ENCODE data around the gene CEACAM7.
"Not testable (repeated sequence)": the region's sequence is repeated elsewhere in the genome, so short reads cannot be mapped to it uniquely, and the experiment has no call there.

The CEACAM7 gene

DNA sequence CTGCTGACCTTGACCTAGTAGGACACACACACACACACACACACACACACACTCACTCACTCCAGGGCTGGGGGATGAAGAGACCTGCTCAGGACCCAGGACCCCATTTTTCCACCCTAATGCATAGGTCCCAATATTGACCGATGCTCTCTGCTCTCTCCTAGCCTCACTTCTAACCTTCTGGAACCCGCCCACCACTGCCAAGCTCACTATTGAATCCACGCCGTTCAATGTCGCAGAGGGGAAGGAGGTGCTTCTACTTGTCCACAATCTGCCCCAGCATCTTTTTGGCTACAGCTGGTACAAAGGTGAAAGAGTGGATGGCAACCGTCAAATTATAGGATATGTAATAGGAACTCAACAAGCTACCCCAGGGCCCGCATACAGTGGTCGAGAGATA, 21.4 kb upstream of the CEACAM7 start:
- H3K36me3 ChIP-seq (ENCODE audit: control insufficient read depth in 1 of 2, insufficient read depth in 2 of 2, low read length in 2 of 2); H3K4me1 ChIP-seq (ENCODE audit: control insufficient read depth in 1 of 2, insufficient read depth in 2 of 2, low read length in 2 of 2); H3K4me3 ChIP-seq (ENCODE audit: low read depth in 1 of 2, low read length in 2 of 2); H3K27me3 ChIP-seq (ENCODE audit: control insufficient read depth in 1 of 2, insufficient read depth in 2 of 2, low read length in 2 of 2); H3K9me3 ChIP-seq (ENCODE audit: control insufficient read depth in 1 of 2, low read length in 2 of 2); H3K9ac ChIP-seq (ENCODE audit: low read depth in 1 of 2, low read length in 2 of 2); H3K27ac ChIP-seq (ENCODE audit: low read depth, low read length): not testable (repeated sequence)

DNA sequence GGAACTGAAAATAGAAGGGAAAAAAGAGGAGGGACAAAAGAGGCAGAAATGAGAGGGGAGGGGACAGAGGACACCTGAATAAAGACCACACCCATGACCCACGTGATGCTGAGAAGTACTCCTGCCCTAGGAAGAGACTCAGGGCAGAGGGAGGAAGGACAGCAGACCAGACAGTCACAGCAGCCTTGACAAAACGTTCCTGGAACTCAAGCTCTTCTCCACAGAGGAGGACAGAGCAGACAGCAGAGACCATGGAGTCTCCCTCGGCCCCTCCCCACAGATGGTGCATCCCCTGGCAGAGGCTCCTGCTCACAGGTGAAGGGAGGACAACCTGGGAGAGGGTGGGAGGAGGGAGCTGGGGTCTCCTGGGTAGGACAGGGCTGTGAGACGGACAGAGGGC, 20.4 kb upstream of the CEACAM7 start, which contains the start of gene CEACAM5:
Gene CEACAM5 (plus strand): TSS at position 146 of the 400 bp plus-strand sequence. CDS start 106 bp downstream, at position 252.
- Histone ChIP-seq H3K27ac (ENCODE audit: low read depth, low read length) (no peak within 1 kb of the TSS), H3K9me3 (ENCODE audit: control insufficient read depth in 1 of 2, low read length in 2 of 2) (no peaks in the 10 kb centered on the region), H3K4me1 (ENCODE audit: control insufficient read depth in 1 of 2, insufficient read depth in 2 of 2, low read length in 2 of 2) (no peaks in the 10 kb centered on the region), H3K4me3 (ENCODE audit: low read depth in 1 of 2, low read length in 2 of 2) (no peak within 1 kb of the TSS), H3K9ac (ENCODE audit: low read depth in 1 of 2, low read length in 2 of 2) (no peak within 1 kb of the TSS), H3K36me3 (ENCODE audit: control insufficient read depth in 1 of 2, insufficient read depth in 2 of 2, low read length in 2 of 2) (no peaks in the 10 kb centered on the region), H3K27me3 (ENCODE audit: control insufficient read depth in 1 of 2, insufficient read depth in 2 of 2, low read length in 2 of 2) (peaks cover 0 to 8% of the 10 kb centered on the region in 2 donors)

DNA sequence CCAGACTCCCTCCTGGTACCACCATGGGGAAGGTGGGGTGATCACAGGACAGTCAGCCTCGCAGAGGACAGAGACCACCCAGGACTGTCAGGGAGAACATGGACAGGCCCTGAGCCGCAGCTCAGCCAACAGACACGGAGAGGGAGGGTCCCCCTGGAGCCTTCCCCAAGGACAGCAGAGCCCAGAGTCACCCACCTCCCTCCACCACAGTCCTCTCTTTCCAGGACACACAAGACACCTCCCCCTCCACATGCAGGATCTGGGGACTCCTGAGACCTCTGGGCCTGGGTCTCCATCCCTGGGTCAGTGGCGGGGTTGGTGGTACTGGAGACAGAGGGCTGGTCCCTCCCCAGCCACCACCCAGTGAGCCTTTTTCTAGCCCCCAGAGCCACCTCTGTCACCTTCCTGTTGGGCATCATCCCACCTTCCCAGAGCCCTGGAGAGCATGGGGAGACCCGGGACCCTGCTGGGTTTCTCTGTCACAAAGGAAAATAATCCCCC, 19.9 kb upstream of the CEACAM7 start:
- Histone ChIP-seq H3K27me3 (ENCODE audit: control insufficient read depth in 1 of 2, insufficient read depth in 2 of 2, low read length in 2 of 2) (peaks cover 0 to 8% of the 10 kb centered on the region in 2 donors), H3K4me3 (ENCODE audit: low read depth in 1 of 2, low read length in 2 of 2) (no peak overlapping the region), H3K27ac (ENCODE audit: low read depth, low read length) (no peak overlapping the region), H3K9ac (ENCODE audit: low read depth in 1 of 2, low read length in 2 of 2) (no peak overlapping the region), H3K9me3 (ENCODE audit: control insufficient read depth in 1 of 2, low read length in 2 of 2) (no peaks in the 10 kb centered on the region), H3K4me1 (ENCODE audit: control insufficient read depth in 1 of 2, insufficient read depth in 2 of 2, low read length in 2 of 2) (no peaks in the 10 kb centered on the region), H3K36me3 (ENCODE audit: control insufficient read depth in 1 of 2, insufficient read depth in 2 of 2, low read length in 2 of 2) (no peaks in the 10 kb centered on the region)

DNA sequence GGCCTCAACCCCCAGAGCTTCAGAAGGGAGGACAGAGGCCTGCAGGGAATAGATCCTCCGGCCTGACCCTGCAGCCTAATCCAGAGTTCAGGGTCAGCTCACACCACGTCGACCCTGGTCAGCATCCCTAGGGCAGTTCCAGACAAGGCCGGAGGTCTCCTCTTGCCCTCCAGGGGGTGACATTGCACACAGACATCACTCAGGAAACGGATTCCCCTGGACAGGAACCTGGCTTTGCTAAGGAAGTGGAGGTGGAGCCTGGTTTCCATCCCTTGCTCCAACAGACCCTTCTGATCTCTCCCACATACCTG, 19.4 kb upstream of the CEACAM7 start:
- Histone ChIP-seq H3K27ac (ENCODE audit: low read depth, low read length) (no peak overlapping the region), H3K36me3 (ENCODE audit: control insufficient read depth in 1 of 2, insufficient read depth in 2 of 2, low read length in 2 of 2) (no peaks in the 10 kb centered on the region), H3K4me3 (ENCODE audit: low read depth in 1 of 2, low read length in 2 of 2) (no peak overlapping the region), H3K4me1 (ENCODE audit: control insufficient read depth in 1 of 2, insufficient read depth in 2 of 2, low read length in 2 of 2) (no peaks in the 10 kb centered on the region), H3K27me3 (ENCODE audit: control insufficient read depth in 1 of 2, insufficient read depth in 2 of 2, low read length in 2 of 2) (peaks cover 0 to 8% of the 10 kb centered on the region in 2 donors), H3K9ac (ENCODE audit: low read depth in 1 of 2, low read length in 2 of 2) (no peak overlapping the region), H3K9me3 (ENCODE audit: control insufficient read depth in 1 of 2, low read length in 2 of 2) (no peaks in the 10 kb centered on the region)

DNA sequence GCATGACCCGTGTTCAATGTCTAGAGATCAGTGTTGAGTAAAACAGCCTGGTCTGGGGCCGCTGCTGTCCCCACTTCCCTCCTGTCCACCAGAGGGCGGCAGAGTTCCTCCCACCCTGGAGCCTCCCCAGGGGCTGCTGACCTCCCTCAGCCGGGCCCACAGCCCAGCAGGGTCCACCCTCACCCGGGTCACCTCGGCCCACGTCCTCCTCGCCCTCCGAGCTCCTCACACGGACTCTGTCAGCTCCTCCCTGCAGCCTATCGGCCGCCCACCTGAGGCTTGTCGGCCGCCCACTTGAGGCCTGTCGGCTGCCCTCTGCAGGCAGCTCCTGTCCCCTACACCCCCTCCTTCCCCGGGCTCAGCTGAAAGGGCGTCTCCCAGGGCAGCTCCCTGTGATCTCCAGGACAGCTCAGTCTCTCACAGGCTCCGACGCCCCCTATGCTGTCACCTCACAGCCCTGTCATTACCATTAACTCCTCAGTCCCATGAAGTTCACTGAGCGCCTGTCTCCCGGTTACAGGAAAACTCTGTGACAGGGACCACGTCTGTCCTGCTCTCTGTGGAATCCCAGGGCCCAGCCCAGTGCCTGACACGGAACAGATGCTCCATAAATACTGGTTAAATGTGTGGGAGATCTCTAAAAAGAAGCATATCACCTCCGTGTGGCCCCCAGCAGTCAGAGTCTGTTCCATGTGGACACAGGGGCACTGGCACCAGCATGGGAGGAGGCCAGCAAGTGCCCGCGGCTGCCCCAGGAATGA, 18.9 kb upstream of the CEACAM7 start:
- Histone ChIP-seq H3K27me3 (ENCODE audit: control insufficient read depth in 1 of 2, insufficient read depth in 2 of 2, low read length in 2 of 2) (peaks cover 0 to 8% of the 10 kb centered on the region in 2 donors), H3K36me3 (ENCODE audit: control insufficient read depth in 1 of 2, insufficient read depth in 2 of 2, low read length in 2 of 2) (no peaks in the 10 kb centered on the region), H3K4me1 (ENCODE audit: control insufficient read depth in 1 of 2, insufficient read depth in 2 of 2, low read length in 2 of 2) (no peaks in the 10 kb centered on the region), H3K9ac (ENCODE audit: low read depth in 1 of 2, low read length in 2 of 2) (no peak overlapping the region), H3K4me3 (ENCODE audit: low read depth in 1 of 2, low read length in 2 of 2) (peak overlapping the region; percentile 58 to 65), H3K9me3 (ENCODE audit: control insufficient read depth in 1 of 2, low read length in 2 of 2) (no peaks in the 10 kb centered on the region), H3K27ac (ENCODE audit: low read depth, low read length) (no peak overlapping the region)

DNA sequence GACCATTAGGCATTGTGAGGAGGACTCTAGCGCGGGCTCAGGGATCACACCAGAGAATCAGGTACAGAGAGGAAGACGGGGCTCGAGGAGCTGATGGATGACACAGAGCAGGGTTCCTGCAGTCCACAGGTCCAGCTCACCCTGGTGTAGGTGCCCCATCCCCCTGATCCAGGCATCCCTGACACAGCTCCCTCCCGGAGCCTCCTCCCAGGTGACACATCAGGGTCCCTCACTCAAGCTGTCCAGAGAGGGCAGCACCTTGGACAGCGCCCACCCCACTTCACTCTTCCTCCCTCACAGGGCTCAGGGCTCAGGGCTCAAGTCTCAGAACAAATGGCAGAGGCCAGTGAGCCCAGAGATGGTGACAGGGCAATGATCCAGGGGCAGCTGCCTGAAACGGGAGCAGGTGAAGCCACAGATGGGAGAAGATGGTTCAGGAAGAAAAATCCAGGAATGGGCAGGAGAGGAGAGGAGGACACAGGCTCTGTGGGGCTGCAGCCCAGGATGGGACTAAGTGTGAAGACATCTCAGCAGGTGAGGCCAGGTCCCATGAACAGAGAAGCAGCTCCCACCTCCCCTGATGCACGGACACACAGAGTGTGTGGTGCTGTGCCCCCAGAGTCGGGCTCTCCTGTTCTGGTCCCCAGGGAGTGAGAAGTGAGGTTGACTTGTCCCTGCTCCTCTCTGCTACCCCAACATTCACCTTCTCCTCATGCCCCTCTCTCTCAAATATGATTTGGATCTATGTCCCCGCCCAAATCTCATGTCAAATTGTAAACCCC, 17.5 kb upstream of the CEACAM7 start:
- Histone ChIP-seq H3K4me3 (ENCODE audit: low read depth in 1 of 2, low read length in 2 of 2) (no peak overlapping the region), H3K9ac (ENCODE audit: low read depth in 1 of 2, low read length in 2 of 2) (no peak overlapping the region), H3K27me3 (ENCODE audit: control insufficient read depth in 1 of 2, insufficient read depth in 2 of 2, low read length in 2 of 2) (peaks cover 0 to 8% of the 10 kb centered on the region in 2 donors), H3K36me3 (ENCODE audit: control insufficient read depth in 1 of 2, insufficient read depth in 2 of 2, low read length in 2 of 2) (no peaks in the 10 kb centered on the region), H3K4me1 (ENCODE audit: control insufficient read depth in 1 of 2, insufficient read depth in 2 of 2, low read length in 2 of 2) (no peaks in the 10 kb centered on the region), H3K9me3 (ENCODE audit: control insufficient read depth in 1 of 2, low read length in 2 of 2) (no peaks in the 10 kb centered on the region), H3K27ac (ENCODE audit: low read depth, low read length) (no peak overlapping the region)

DNA sequence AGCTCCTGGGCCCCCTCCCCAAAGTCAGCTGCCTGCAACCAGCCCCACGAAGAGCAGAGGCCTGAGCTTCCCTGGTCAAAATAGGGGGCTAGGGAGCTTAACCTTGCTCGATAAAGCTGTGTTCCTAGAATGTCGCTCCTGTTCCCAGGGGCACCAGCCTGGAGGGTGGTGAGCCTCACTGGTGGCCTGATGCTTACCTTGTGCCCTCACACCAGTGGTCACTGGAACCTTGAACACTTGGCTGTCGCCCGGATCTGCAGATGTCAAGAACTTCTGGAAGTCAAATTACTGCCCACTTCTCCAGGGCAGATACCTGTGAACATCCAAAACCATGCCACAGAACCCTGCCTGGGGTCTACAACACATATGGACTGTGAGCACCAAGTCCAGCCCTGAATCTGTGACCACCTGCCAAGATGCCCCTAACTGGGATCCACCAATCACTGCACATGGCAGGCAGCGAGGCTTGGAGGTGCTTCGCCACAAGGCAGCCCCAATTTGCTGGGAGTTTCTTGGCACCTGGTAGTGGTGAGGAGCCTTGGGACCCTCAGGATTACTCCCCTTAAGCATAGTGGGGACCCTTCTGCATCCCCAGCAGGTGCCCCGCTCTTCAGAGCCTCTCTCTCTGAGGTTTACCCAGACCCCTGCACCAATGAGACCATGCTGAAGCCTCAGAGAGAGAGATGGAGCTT, 15.7 kb upstream of the CEACAM7 start:
- H3K4me1 ChIP-seq (ENCODE audit: control insufficient read depth in 1 of 2, insufficient read depth in 2 of 2, low read length in 2 of 2) = peaks cover 11 to 12% of the 10 kb centered on the region in 2 donors
- no peak overlapping the region for H3K9ac ChIP-seq (ENCODE audit: low read depth in 1 of 2, low read length in 2 of 2)
- no peaks in the 10 kb centered on the region for H3K9me3 ChIP-seq (ENCODE audit: control insufficient read depth in 1 of 2, low read length in 2 of 2)
- H3K36me3 ChIP-seq (ENCODE audit: control insufficient read depth in 1 of 2, insufficient read depth in 2 of 2, low read length in 2 of 2) = no peaks in the 10 kb centered on the region
- no peak overlapping the region for H3K27ac ChIP-seq (ENCODE audit: low read depth, low read length)
- H3K4me3 ChIP-seq (ENCODE audit: low read depth in 1 of 2, low read length in 2 of 2) = no peak overlapping the region
- H3K27me3 ChIP-seq (ENCODE audit: control insufficient read depth in 1 of 2, insufficient read depth in 2 of 2, low read length in 2 of 2) = peaks cover 0 to 8% of the 10 kb centered on the region in 2 donors

DNA sequence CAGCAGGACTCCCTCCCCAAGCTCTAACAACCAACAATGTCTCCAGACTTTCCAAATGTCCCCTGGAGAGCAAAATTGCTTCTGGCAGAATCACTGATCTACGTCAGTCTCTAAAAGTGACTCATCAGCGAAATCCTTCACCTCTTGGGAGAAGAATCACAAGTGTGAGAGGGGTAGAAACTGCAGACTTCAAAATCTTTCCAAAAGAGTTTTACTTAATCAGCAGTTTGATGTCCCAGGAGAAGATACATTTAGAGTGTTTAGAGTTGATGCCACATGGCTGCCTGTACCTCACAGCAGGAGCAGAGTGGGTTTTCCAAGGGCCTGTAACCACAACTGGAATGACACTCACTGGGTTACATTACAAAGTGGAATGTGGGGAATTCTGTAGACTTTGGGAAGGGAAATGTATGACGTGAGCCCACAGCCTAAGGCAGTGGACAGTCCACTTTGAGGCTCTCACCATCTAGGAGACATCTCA, 14.1 kb upstream of the CEACAM7 start:
- peaks cover 11 to 18% of the 10 kb centered on the region in 2 donors for H3K4me1 ChIP-seq (ENCODE audit: control insufficient read depth in 1 of 2, insufficient read depth in 2 of 2, low read length in 2 of 2)
- peaks cover 0 to 11% of the 10 kb centered on the region in 2 donors for H3K27me3 ChIP-seq (ENCODE audit: control insufficient read depth in 1 of 2, insufficient read depth in 2 of 2, low read length in 2 of 2)
- no peak overlapping the region for H3K4me3 ChIP-seq (ENCODE audit: low read depth in 1 of 2, low read length in 2 of 2)
- H3K36me3 ChIP-seq (ENCODE audit: control insufficient read depth in 1 of 2, insufficient read depth in 2 of 2, low read length in 2 of 2) = no peaks in the 10 kb centered on the region
- H3K9me3 ChIP-seq (ENCODE audit: control insufficient read depth in 1 of 2, low read length in 2 of 2) = no peaks in the 10 kb centered on the region
- no peak overlapping the region for H3K27ac ChIP-seq (ENCODE audit: low read depth, low read length)
- H3K9ac ChIP-seq (ENCODE audit: low read depth in 1 of 2, low read length in 2 of 2) = no peak overlapping the region

DNA sequence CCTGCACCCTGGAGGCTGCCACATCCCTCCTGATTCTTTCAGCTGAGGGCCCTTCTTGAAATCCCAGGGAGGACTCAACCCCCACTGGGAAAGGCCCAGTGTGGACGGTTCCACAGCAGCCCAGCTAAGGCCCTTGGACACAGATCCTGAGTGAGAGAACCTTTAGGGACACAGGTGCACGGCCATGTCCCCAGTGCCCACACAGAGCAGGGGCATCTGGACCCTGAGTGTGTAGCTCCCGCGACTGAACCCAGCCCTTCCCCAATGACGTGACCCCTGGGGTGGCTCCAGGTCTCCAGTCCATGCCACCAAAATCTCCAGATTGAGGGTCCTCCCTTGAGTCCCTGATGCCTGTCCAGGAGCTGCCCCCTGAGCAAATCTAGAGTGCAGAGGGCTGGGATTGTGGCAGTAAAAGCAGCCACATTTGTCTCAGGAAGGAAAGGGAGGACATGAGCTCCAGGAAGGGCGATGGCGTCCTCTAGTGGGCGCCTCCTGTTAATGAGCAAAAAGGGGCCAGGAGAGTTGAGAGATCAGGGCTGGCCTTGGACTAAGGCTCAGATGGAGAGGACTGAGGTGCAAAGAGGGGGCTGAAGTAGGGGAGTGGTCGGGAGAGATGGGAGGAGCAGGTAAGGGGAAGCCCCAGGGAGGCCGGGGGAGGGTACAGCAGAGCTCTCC, 13.5 kb upstream of the CEACAM7 start:
- H3K9ac ChIP-seq (ENCODE audit: low read depth in 1 of 2, low read length in 2 of 2) = no peak overlapping the region
- peaks cover 0 to 15% of the 10 kb centered on the region in 2 donors for H3K27me3 ChIP-seq (ENCODE audit: control insufficient read depth in 1 of 2, insufficient read depth in 2 of 2, low read length in 2 of 2)
- H3K27ac ChIP-seq (ENCODE audit: low read depth, low read length) = no peak overlapping the region
- H3K9me3 ChIP-seq (ENCODE audit: control insufficient read depth in 1 of 2, low read length in 2 of 2) = no peaks in the 10 kb centered on the region
- H3K4me3 ChIP-seq (ENCODE audit: low read depth in 1 of 2, low read length in 2 of 2) = no peak overlapping the region
- peaks cover 11 to 18% of the 10 kb centered on the region in 2 donors for H3K4me1 ChIP-seq (ENCODE audit: control insufficient read depth in 1 of 2, insufficient read depth in 2 of 2, low read length in 2 of 2)
- no peaks in the 10 kb centered on the region for H3K36me3 ChIP-seq (ENCODE audit: control insufficient read depth in 1 of 2, insufficient read depth in 2 of 2, low read length in 2 of 2)

Data from duodenal mucosa (tissue), 2 donors.